HG03045 (cell line): ENCODE measurements around the gene ERC2.

Experiments used
- ATAC-seq: cut with Tn5 transposase; IDR thresholded peaks from one replicate; pipeline ENCODE4 v1.9.1; 2021; ENCODE audit warnings: mild to moderate bottlenecking, moderate library complexity; ENCODE audit not compliant: unreplicated experiment

The ERC2 gene

GRCh38 chr3:55704521-55704920, 763.7 kb downstream of the ERC2 start:
- no peak for ATAC-seq

GRCh38 chr3:55702822-55703221, 765.4 kb downstream of the ERC2 start:
- ATAC-seq: no peak

- no peak for ATAC-seq
Observed at GRCh38 chr3:55701997-55702396, 766.3 kb downstream of the ERC2 start.

- no peak for ATAC-seq
Observed at GRCh38 chr3:55698831-55699230, 769.4 kb downstream of the ERC2 start.

GRCh38 chr3:55697177-55697865, 770.9 kb downstream of the ERC2 start:
- no peak for ATAC-seq

- no peak for ATAC-seq
Observed at GRCh38 chr3:55692957-55693558, 775.2 kb downstream of the ERC2 start.

- ATAC-seq: no peak
Observed at GRCh38 chr3:55692295-55692956, 775.8 kb downstream of the ERC2 start.

GRCh38 chr3:55691141-55691540, 777.1 kb downstream of the ERC2 start:
- ATAC-seq: no peak

- peak; percentile 66 for ATAC-seq
Observed at GRCh38 chr3:55690726-55691125, 777.5 kb downstream of the ERC2 start.

- ATAC-seq: no peak
Observed at GRCh38 chr3:55690177-55690576, 778.1 kb downstream of the ERC2 start.

- no peak for ATAC-seq
Observed at GRCh38 chr3:55688154-55688553, 780.1 kb downstream of the ERC2 start.

- no peak for ATAC-seq
Observed at GRCh38 chr3:55687526-55687925, 780.7 kb downstream of the ERC2 start.

GRCh38 chr3:55686426-55687254, 781.6 kb downstream of the ERC2 start:
- ATAC-seq: no peak

GRCh38 chr3:55683666-55684270, 784.5 kb downstream of the ERC2 start:
- no peak for ATAC-seq

- ATAC-seq: no peak
Observed at GRCh38 chr3:55682461-55682860, 785.8 kb downstream of the ERC2 start.

- ATAC-seq: no peak
Observed at GRCh38 chr3:55678546-55679216, 789.6 kb downstream of the ERC2 start.

GRCh38 chr3:55676643-55677042, 791.6 kb downstream of the ERC2 start:
- ATAC-seq: no peak

GRCh38 chr3:55675478-55675877, 792.8 kb downstream of the ERC2 start:
- ATAC-seq: peak; percentile 98

- ATAC-seq: no peak
Observed at GRCh38 chr3:55673764-55674163, 794.5 kb downstream of the ERC2 start.

GRCh38 chr3:55669133-55669532, 799.1 kb downstream of the ERC2 start:
- no peak for ATAC-seq
